ENCODE measurements around the gene ZFYVE26.
A peak's percentile ranks its signal among the peaks of the same experiment; 100 is the strongest.

ZFYVE26 gene

DNA sequence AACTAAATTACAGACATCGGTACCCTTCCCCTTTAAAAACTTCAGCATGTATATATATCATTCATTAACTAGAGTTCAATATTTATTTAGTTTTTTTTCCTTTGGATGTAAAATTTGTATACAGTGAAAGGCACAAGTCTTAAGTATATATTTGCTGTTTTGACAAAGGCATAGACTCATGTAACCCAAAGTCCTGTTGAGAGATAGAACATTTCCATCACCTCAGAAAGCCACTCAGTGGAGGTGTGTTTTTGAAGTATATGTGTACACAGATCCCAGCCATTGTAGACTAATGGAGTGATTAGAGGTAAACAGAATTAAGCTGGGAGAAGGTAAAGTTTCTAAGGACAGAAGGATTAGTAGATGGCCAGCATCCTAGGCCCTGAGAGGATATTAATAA lies 99.3 kb downstream of the ZFYVE26 start:
- TF ChIP-seq USF1 (IDR thresholded peaks at IDR 0.05) (no peak), CREB1 (IDR thresholded peaks at IDR 0.05; ENCODE audit: low read depth) (no peak), NFIC (IDR thresholded peaks at IDR 0.05) (no peak), TCF12 (IDR thresholded peaks at IDR 0.05; ENCODE audit: low read depth) (no peak), ZBTB7A (IDR thresholded peaks at IDR 0.05; ENCODE audit: low read depth) (no peak), TAF1 (IDR thresholded peaks at IDR 0.05; ENCODE audit: low read depth) (no peak), RAD21 (IDR thresholded peaks at IDR 0.05; ENCODE audit: low read depth) (no peak), MAX (IDR thresholded peaks at IDR 0.05) (no peak), REST (IDR thresholded peaks at IDR 0.05; ENCODE audit: low read depth) (no peak), CEBPB (IDR thresholded peaks at IDR 0.05) (no peak)

GRCh38 chr14:67710209-67710608 lies 106.2 kb downstream of the ZFYVE26 start:
- TF ChIP-seq FOXM1 (IDR thresholded peaks at IDR 0.05; ENCODE audit: borderline replicate concordance, low read depth) (no peak), RAD21 (IDR thresholded peaks at IDR 0.05; ENCODE audit: low read depth) (no peak), TEAD4 (IDR thresholded peaks at IDR 0.05) (no peak), EGR1 (IDR thresholded peaks at IDR 0.05) (no peak), USF1 (IDR thresholded peaks at IDR 0.05) (no peak), ZBTB7A (IDR thresholded peaks at IDR 0.05; ENCODE audit: low read depth) (no peak)

DNA sequence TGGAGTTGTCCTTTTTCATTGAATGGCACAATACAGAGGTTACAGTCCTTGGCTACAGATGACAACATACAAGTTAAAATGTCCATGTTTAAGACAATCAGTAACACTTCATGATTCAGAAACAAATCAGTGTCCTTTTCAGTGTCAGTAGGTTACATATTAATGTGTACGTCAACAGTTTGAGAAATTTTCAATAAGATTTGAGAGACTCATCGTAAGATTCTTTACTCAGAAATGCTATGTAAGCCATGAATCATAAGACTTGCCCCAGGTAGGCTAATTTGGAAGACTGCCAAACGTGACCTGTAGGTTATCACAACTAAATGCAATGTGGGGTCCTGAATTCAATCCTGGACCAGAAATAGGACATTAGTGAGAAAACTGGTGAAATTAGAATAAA lies 111.2 kb downstream of the ZFYVE26 start:
- TF ChIP-seq EGR1 (IDR thresholded peaks at IDR 0.05) (no peak), TCF12 (IDR thresholded peaks at IDR 0.05; ENCODE audit: low read depth) (no peak), MAX (IDR thresholded peaks at IDR 0.05) (no peak), NFIC (IDR thresholded peaks at IDR 0.05) (no peak), CREB1 (IDR thresholded peaks at IDR 0.05; ENCODE audit: low read depth) (no peak), REST (IDR thresholded peaks at IDR 0.05; ENCODE audit: low read depth) (no peak), YY1 (IDR thresholded peaks at IDR 0.05; ENCODE audit: low read depth) (no peak), TEAD4 (IDR thresholded peaks at IDR 0.05) (no peak), USF1 (IDR thresholded peaks at IDR 0.05) (no peak), EP300 (IDR thresholded peaks at IDR 0.05; ENCODE audit: borderline replicate concordance) (no peak), TAF1 (IDR thresholded peaks at IDR 0.05; ENCODE audit: low read depth) (no peak), CEBPB (IDR thresholded peaks at IDR 0.05) (no peak), ZBTB7A (IDR thresholded peaks at IDR 0.05; ENCODE audit: low read depth) (no peak), RAD21 (IDR thresholded peaks at IDR 0.05; ENCODE audit: low read depth) (no peak), FOXM1 (IDR thresholded peaks at IDR 0.05; ENCODE audit: borderline replicate concordance, low read depth) (no peak)

DNA sequence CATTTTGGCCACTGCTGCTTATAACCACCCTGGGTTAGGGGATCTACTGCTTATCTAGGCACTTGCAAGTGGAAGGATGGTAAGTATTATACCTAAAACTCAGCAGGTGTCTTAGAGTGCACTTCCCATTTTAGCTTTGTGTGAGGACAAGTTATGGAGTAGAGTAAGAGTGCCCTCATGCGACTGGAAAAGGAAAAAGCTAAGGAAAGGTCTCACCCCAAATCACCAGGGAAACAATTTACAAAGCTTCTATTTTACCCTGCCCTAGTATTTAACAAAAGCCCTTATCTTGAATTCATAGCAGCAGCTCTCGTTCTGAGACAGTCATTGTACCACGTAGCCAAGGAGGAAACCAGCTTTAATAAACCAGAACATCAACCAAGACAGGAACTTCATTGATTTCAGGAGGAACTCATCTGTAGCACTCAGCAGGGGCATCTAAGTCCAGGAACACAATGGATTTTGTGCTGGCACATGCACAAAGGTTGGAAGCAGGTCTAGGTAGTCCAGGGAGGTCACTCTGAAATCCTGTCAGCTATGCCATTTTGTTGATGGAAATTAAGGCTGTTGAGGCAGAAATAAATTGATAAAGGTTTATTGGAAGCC lies 111.8 kb downstream of the ZFYVE26 start:
- TF ChIP-seq RAD21 (IDR thresholded peaks at IDR 0.05; ENCODE audit: low read depth) (peak; percentile 91), CEBPB (IDR thresholded peaks at IDR 0.05) (no peak)

GRCh38 chr14:67703997-67704396 lies 112.4 kb downstream of the ZFYVE26 start:
- TF ChIP-seq ZBTB7A (IDR thresholded peaks at IDR 0.05; ENCODE audit: low read depth): no peak
- TF ChIP-seq REST (IDR thresholded peaks at IDR 0.05; ENCODE audit: low read depth): no peak
- TF ChIP-seq YY1 (IDR thresholded peaks at IDR 0.05; ENCODE audit: low read depth): no peak
- no peak for TF ChIP-seq RAD21 (IDR thresholded peaks at IDR 0.05; ENCODE audit: low read depth)
- no peak for TF ChIP-seq CEBPB (IDR thresholded peaks at IDR 0.05)
- no peak for TF ChIP-seq EP300 (IDR thresholded peaks at IDR 0.05; ENCODE audit: borderline replicate concordance)
- TF ChIP-seq TAF1 (IDR thresholded peaks at IDR 0.05; ENCODE audit: low read depth): no peak
- no peak for TF ChIP-seq USF1 (IDR thresholded peaks at IDR 0.05)
- no peak for TF ChIP-seq TCF12 (IDR thresholded peaks at IDR 0.05; ENCODE audit: low read depth)
- TF ChIP-seq TEAD4 (IDR thresholded peaks at IDR 0.05): no peak
- TF ChIP-seq NFIC (IDR thresholded peaks at IDR 0.05): no peak
- TF ChIP-seq EGR1 (IDR thresholded peaks at IDR 0.05): no peak
- no peak for TF ChIP-seq FOXM1 (IDR thresholded peaks at IDR 0.05; ENCODE audit: borderline replicate concordance, low read depth)
- TF ChIP-seq MAX (IDR thresholded peaks at IDR 0.05): no peak
- TF ChIP-seq CREB1 (IDR thresholded peaks at IDR 0.05; ENCODE audit: low read depth): no peak

Measured in Ishikawa (cell line).